ENCODE data around the gene KAZN. TPM values are rescaled to one million over a fixed set of nuclear protein-coding genes. Genes with fewer than 3 reads are reported as not detected.
A peak's percentile ranks its signal among the peaks of the same experiment; 100 is the strongest.

KAZN gene
- polyA plus RNA-seq, 1 experiment: 3.7 TPM

DNA sequence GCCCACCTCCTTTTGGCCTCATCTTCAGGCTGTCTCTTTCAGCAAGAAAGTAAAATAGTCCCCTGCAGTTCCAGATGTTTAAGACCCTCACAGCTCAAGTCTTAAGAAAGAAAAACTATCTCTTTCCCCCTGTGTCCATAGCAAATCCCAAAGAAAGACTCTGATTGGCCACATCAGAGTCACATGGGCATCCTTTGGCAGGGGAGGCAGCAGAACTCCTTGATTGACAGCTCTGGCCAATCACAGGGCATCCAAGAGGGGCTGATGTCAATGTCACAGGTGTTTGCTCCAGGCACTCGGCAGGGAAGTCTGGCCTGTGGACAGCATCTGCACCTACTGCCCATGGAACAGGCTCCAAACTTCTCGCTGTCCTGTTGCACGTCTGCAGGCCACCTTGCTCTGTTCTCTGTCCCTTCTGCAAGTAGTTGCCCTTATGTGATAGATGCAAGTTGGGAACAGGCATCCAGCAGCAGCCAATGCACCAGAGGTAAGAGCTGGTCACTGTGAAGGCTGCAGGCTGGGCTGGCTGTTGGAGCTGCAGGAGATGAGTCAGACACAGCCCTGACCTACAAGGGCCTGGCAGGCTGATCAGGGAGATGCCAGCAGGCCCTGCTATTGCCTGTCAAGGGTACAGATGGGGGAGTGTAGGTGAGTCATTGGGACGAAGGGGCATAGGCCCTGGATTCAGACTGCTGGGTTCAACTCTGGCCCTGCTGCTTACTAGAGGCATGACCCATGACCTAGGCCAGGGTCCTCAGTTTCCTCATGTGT is 458.2 kb downstream of the KAZN start:
- peak overlapping the region; percentile 11 for H3K27ac ChIP-seq (ENCODE audit: low read depth, low read length)
- no peak overlapping the region for H3K4me3 ChIP-seq (ENCODE audit: low read depth, low read length)
- no peaks in the 10 kb centered on the region for H3K9me3 ChIP-seq (ENCODE audit: control insufficient read depth, insufficient read depth, low read length)
- H3K27me3 ChIP-seq (ENCODE audit: control insufficient read depth, insufficient read depth, low read length): no peaks in the 10 kb centered on the region
- ChIA-PET CTCF (interaction anchor here (0.9 to 3.2 kb wide), 3 partner anchors 10 to 278 kb away, joined by 3 to 13 read pairs (median 5); no protein-coding TSS in a partner anchor), POLR2A (no interaction called here)
- DNase-seq (ENCODE audit: low read depth, low spot score): peak; percentile 18
- TF ChIP-seq, protein P1, sequence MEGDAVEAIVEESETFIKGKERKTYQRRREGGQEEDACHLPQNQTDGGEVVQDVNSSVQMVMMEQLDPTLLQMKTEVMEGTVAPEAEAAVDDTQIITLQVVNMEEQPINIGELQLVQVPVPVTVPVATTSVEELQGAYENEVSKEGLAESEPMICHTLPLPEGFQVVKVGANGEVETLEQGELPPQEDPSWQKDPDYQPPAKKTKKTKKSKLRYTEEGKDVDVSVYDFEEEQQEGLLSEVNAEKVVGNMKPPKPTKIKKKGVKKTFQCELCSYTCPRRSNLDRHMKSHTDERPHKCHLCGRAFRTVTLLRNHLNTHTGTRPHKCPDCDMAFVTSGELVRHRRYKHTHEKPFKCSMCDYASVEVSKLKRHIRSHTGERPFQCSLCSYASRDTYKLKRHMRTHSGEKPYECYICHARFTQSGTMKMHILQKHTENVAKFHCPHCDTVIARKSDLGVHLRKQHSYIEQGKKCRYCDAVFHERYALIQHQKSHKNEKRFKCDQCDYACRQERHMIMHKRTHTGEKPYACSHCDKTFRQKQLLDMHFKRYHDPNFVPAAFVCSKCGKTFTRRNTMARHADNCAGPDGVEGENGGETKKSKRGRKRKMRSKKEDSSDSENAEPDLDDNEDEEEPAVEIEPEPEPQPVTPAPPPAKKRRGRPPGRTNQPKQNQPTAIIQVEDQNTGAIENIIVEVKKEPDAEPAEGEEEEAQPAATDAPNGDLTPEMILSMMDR (IDR thresholded peaks at IDR 0.05; ENCODE audit: low read depth, low read length): no peak

DNA sequence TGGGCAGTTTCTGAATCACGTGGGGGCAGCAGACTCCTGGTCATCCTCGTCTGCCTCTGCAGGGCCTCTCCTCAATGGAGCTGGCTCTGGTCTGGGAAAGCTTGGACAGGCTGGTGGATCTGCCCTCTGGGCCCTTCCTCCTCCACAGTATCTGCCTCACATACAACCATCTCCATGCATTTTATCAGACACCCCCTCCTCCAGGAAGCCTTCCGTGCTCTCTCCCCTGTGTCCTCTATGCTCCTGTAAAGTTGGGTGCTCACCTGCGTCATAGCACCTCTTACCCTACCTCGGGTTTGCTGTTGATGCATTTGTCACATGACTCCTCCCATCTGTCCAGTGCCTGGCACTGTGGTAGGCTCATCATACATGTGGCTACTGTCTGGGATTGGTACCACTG is 459.3 kb downstream of the KAZN start:
- Histone ChIP-seq H3K27ac (ENCODE audit: low read depth, low read length) (no peak overlapping the region), H3K4me3 (ENCODE audit: low read depth, low read length) (no peak overlapping the region), H3K27me3 (ENCODE audit: control insufficient read depth, insufficient read depth, low read length) (no peaks in the 10 kb centered on the region), H3K9me3 (ENCODE audit: control insufficient read depth, insufficient read depth, low read length) (peaks cover 7% of the 10 kb centered on the region; the same call in 1 of the 2 replicates)
- POLR2A ChIA-PET: no interaction called here
- CTCF ChIA-PET: interaction anchor here (3.2 kb wide), 1 partner anchor 11 kb away, joined by 13 read pairs; no protein-coding TSS in a partner anchor
- DNase-seq (ENCODE audit: low read depth, low spot score): no peak
- TF ChIP-seq, protein P1 (IDR thresholded peaks at IDR 0.05; ENCODE audit: low read depth, low read length): no peak

DNA sequence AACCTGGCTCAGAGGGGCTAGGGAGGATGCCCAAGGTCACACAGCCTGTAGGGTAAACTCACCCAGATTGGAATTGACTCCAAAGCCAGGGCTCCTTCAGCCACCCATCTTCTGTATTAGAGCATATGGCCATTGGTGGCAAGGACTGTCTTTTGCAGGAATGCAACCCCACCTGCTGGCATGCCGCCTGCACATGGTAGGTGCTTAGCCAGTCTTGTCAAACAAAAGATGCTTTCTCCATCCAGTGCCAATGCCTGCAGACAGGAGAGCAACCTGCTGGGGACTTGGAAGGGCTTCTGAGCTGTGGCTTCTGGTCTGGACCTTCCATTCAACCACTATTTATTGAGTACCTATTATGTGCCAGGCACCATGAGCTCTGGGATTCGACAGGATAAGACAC is 459.8 kb downstream of the KAZN start:
- no peak for DNase-seq (ENCODE audit: low read depth, low spot score)
- H3K4me3 ChIP-seq (ENCODE audit: low read depth, low read length): no peak overlapping the region
- no peak overlapping the region for H3K27ac ChIP-seq (ENCODE audit: low read depth, low read length)
- H3K27me3 ChIP-seq (ENCODE audit: control insufficient read depth, insufficient read depth, low read length): no peaks in the 10 kb centered on the region
- TF ChIP-seq, protein P1 (IDR thresholded peaks at IDR 0.05; ENCODE audit: low read depth, low read length): no peak
- peaks cover 7% of the 10 kb centered on the region; the same call in 1 of the 2 replicates for H3K9me3 ChIP-seq (ENCODE audit: control insufficient read depth, insufficient read depth, low read length)
- ChIA-PET POLR2A (no interaction called here), CTCF (interaction anchor here (0.7 kb wide), 1 partner anchor 276 kb away, joined by 3 read pairs; no protein-coding TSS in a partner anchor)

DNA sequence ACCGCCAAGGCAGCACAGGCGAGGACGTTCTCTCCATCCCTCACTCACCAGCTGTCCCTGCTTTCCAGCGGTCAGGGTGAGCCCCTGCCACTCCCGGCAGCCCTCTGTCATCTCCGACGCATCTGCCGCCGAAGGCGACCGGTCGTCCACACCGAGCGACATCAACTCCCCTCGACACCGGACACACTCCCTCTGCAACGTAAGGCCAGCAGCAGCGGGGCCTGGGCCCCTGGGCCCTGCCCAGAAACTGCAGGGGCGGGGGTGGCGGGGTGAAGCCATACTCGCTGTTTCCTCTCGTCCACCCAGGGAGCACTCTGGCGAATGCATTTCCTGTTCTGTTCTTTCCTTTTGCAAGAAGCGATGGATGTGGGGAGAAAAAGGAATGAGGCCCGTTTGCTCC is 461.6 kb downstream of the KAZN start:
- DNase-seq (ENCODE audit: low read depth, low spot score): no peak
- CTCF ChIA-PET: interaction anchor here (1.0 kb wide), 1 partner anchor 13 kb away, joined by 4 read pairs; no protein-coding TSS in a partner anchor
- Histone ChIP-seq H3K9me3 (ENCODE audit: control insufficient read depth, insufficient read depth, low read length) (peaks cover 7% of the 10 kb centered on the region; the same call in 1 of the 2 replicates), H3K27me3 (ENCODE audit: control insufficient read depth, insufficient read depth, low read length) (no peaks in the 10 kb centered on the region), H3K27ac (ENCODE audit: low read depth, low read length) (no peak overlapping the region), H3K4me3 (ENCODE audit: low read depth, low read length) (no peak overlapping the region)
- POLR2A ChIA-PET: no interaction called here
- TF ChIP-seq, protein P1 (IDR thresholded peaks at IDR 0.05; ENCODE audit: low read depth, low read length): no peak

DNA sequence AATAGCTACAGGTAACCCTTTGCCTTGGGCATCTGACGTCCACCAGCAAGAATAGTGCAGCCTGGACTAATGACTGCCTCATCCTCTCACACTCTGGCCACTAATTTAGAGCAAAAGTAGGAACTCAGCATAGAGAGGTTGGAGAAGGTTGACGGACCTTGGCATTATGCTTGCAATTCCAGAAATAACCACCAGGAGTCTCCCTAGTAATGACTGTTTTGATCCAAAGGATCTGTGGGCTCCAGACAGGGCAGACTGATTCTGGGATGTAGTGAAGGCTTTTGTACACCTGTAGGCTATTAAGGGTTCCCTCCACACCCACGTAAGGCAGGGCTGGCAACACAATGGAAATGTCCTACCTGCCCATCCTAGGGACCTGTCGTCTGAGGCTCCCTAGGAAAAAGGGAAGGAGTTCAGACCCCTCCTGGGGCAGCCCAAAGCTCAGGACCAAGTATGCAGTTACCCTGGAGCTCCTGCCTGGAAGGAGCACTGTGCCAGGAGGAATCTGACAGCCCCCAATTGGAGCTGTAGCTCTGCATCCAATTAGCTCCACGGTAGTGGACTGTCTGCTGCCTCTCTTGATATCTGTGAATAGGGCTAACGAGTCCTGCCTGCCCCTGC is 464.1 kb downstream of the KAZN start:
- TF ChIP-seq, protein P1 (IDR thresholded peaks at IDR 0.05; ENCODE audit: low read depth, low read length): peak; percentile 52
- no peak for DNase-seq (ENCODE audit: low read depth, low spot score)
- H3K9me3 ChIP-seq (ENCODE audit: control insufficient read depth, insufficient read depth, low read length): peaks cover 7% of the 10 kb centered on the region; the same call in 1 of the 2 replicates
- ChIA-PET POLR2A (no interaction called here), CTCF (interaction anchor here (1.1 to 1.5 kb wide), 2 partner anchors 35 to 37 kb away, joined by 3 read pairs; no protein-coding TSS in a partner anchor)
- H3K27ac ChIP-seq (ENCODE audit: low read depth, low read length): no peak overlapping the region
- no peaks in the 10 kb centered on the region for H3K27me3 ChIP-seq (ENCODE audit: control insufficient read depth, insufficient read depth, low read length)
- no peak overlapping the region for H3K4me3 ChIP-seq (ENCODE audit: low read depth, low read length)
